HAP-1 (cell line): Measurements from ENCODE around the gene VARS2.
"Not testable (repeated sequence)": the region's sequence is repeated elsewhere in the genome, so short reads cannot be mapped to it uniquely, and the experiment has no call there.

ENCODE experiments used
- DNase-seq, 2 experiments: peaks; one replicate each; pipeline ENCODE4 v3.0.0-alpha.2; 2016 to 2020; ENCODE audit warnings: low spot score in 2 of 2
- H3K27me3 ChIP-seq: fragments of 250-450 bp; sonication (Bioruptor Pico); 2 replicates; pipeline ENCODE4 v1.5.1; 2020; ENCODE audit warnings: low read depth, mild to moderate bottlenecking, moderate library complexity
- H3K36me3 ChIP-seq: fragments of 250-450 bp; sonication (Bioruptor Pico); replicated peaks from 2 replicates; pipeline ENCODE4 v1.5.1; 2020; ENCODE audit warnings: mild to moderate bottlenecking
- H3K4me1 ChIP-seq: fragments of 250-450 bp; sonication (Bioruptor Pico); 2 replicates; pipeline ENCODE4 v1.5.1; 2020; ENCODE audit warnings: mild to moderate bottlenecking
- H3K4me3 ChIP-seq: fragments of 250-450 bp; sonication (Bioruptor Pico); 2 replicates; pipeline ENCODE4 v1.5.1; 2020; ENCODE audit warnings: mild to moderate bottlenecking, moderate library complexity
- H3K9me3 ChIP-seq: fragments of 250-450 bp; sonication (Bioruptor Pico); 2 replicates; pipeline ENCODE4 v1.5.1; 2020; ENCODE audit warnings: mild to moderate bottlenecking, moderate library complexity
- in situ Hi-C: fragments of 300-500 bp; cut with MboI; formaldehyde crosslinking; loops from 3 replicates; pipeline ENCODE4 v1.14.3; 2020; ENCODE audit warnings: low sequenced_read_pairs, inconsistent platforms, mixed read lengths

Gene VARS2

GRCh38 chr6:30960907-30961673 is 47.1 kb downstream of the VARS2 start:
- Histone ChIP-seq H3K9me3 (no peaks in the 10 kb centered on the region), H3K27me3 (0 out of 2 replicates have a peak, but pooled peaks cover 2% of the 10 kb centered on the region), H3K36me3 (no peaks in the 10 kb centered on the region), H3K4me3 (no peak overlapping the region), H3K4me1 (peaks cover under 1% of the 10 kb centered on the region; the same call in 1 of the 2 replicates)
- DNase-seq, result no peak
- in situ Hi-C loops, result no loop called here

- no peaks in the 10 kb centered on the region for H3K36me3 ChIP-seq
- in situ Hi-C loops, result no loop called here
- H3K4me1 ChIP-seq, result no peaks in the 10 kb centered on the region
- H3K4me3 ChIP-seq, result no peak overlapping the region
- 0 out of 2 replicates have a peak, but pooled peaks cover 2% of the 10 kb centered on the region for H3K27me3 ChIP-seq
- no peak for DNase-seq
- H3K9me3 ChIP-seq, result no peaks in the 10 kb centered on the region
Measured at GRCh38 chr6:30962716-30963115, 48.7 kb downstream of the VARS2 start.

GRCh38 chr6:30963641-30964040 is 49.6 kb downstream of the VARS2 start:
- no peak overlapping the region for H3K4me3 ChIP-seq
- H3K36me3 ChIP-seq, result no peaks in the 10 kb centered on the region
- H3K4me1 ChIP-seq, result no peaks in the 10 kb centered on the region
- no peak for DNase-seq
- H3K27me3 ChIP-seq, result 0 out of 2 replicates have a peak, but pooled peaks cover 2% of the 10 kb centered on the region
- H3K9me3 ChIP-seq, result no peaks in the 10 kb centered on the region
- in situ Hi-C loops, result no loop called here

- in situ Hi-C loops, result no loop called here
Measured at GRCh38 chr6:30964075-30964474, 50.0 kb downstream of the VARS2 start.

GRCh38 chr6:30965140-30965601 is 51.1 kb downstream of the VARS2 start:
- in situ Hi-C loops, result no loop called here

More at GRCh38 chr6:30964075-30964474, 50.0 kb downstream of the VARS2 start:
- Histone ChIP-seq H3K36me3 (no peaks in the 10 kb centered on the region), H3K4me1 (no peaks in the 10 kb centered on the region), H3K9me3 (no peaks in the 10 kb centered on the region), H3K27me3 (0 out of 2 replicates have a peak, but pooled peaks cover under 1% of the 10 kb centered on the region), H3K4me3 (no peak overlapping the region)
- DNase-seq, result no peak

GRCh38 chr6:30966154-30966553 is 52.1 kb downstream of the VARS2 start:
- no peaks in the 10 kb centered on the region for H3K4me1 ChIP-seq
- H3K4me3 ChIP-seq, result no peak overlapping the region
- DNase-seq, result no peak
- H3K27me3 ChIP-seq, result no peaks in the 10 kb centered on the region
- H3K36me3 ChIP-seq, result no peaks in the 10 kb centered on the region
- in situ Hi-C loops, result no loop called here
- H3K9me3 ChIP-seq, result no peaks in the 10 kb centered on the region

More at GRCh38 chr6:30965140-30965601, 51.1 kb downstream of the VARS2 start:
- no peaks in the 10 kb centered on the region for H3K4me1 ChIP-seq
- no peaks in the 10 kb centered on the region for H3K36me3 ChIP-seq
- no peak overlapping the region for H3K4me3 ChIP-seq
- no peak for DNase-seq
- H3K9me3 ChIP-seq, result no peaks in the 10 kb centered on the region
- H3K27me3 ChIP-seq, result no peaks in the 10 kb centered on the region

- H3K9me3 ChIP-seq, H3K4me1 ChIP-seq, H3K27me3 ChIP-seq, DNase-seq, H3K4me3 ChIP-seq, H3K36me3 ChIP-seq, in situ Hi-C loops: not testable (repeated sequence)
Measured at GRCh38 chr6:30969171-30969570, 55.1 kb downstream of the VARS2 start.

- H3K27me3 ChIP-seq, result 0 out of 2 replicates have a peak, but pooled peaks cover 2% of the 10 kb centered on the region
- H3K4me3 ChIP-seq, result no peak overlapping the region
- H3K36me3 ChIP-seq, result no peaks in the 10 kb centered on the region
- DNase-seq, result no peak
- H3K9me3 ChIP-seq, result no peaks in the 10 kb centered on the region
- H3K4me1 ChIP-seq, result peaks cover 6% of the 10 kb centered on the region; the same call in 1 of the 2 replicates
- in situ Hi-C loops, result no loop called here
Measured at GRCh38 chr6:30970946-30971345, 56.9 kb downstream of the VARS2 start.

GRCh38 chr6:30972816-30973215 is 58.8 kb downstream of the VARS2 start:
- in situ Hi-C loops, result no loop called here
- H3K36me3 ChIP-seq, result no peaks in the 10 kb centered on the region
- no peak overlapping the region for H3K4me3 ChIP-seq
- H3K4me1 ChIP-seq, result peaks cover 6% of the 10 kb centered on the region; the same call in 1 of the 2 replicates
- H3K9me3 ChIP-seq, result no peaks in the 10 kb centered on the region
- 0 out of 2 replicates have a peak, but pooled peaks cover 2% of the 10 kb centered on the region for H3K27me3 ChIP-seq
- no peak for DNase-seq

GRCh38 chr6:30974490-30975252 is 60.6 kb downstream of the VARS2 start:
- in situ Hi-C loops, result no loop called here
- Histone ChIP-seq H3K36me3 (no peaks in the 10 kb centered on the region), H3K27me3 (peaks cover 14% of the 10 kb centered on the region), H3K9me3 (no peaks in the 10 kb centered on the region), H3K4me3 (no peak overlapping the region), H3K4me1 (peaks cover 6% of the 10 kb centered on the region; the same call in 1 of the 2 replicates)
- DNase-seq, result peak in 1 of 2 experiments; percentile 24
